ENCODE data around the gene SOX2. TPM values are rescaled to one million over a fixed set of nuclear protein-coding genes. Genes with fewer than 3 reads are reported as not detected.

Gene SOX2
- total and polyA plus RNA-seq, 10 donors: 0.02 to 0.54 (median 0.10) TPM; not detected in 5

DNA sequence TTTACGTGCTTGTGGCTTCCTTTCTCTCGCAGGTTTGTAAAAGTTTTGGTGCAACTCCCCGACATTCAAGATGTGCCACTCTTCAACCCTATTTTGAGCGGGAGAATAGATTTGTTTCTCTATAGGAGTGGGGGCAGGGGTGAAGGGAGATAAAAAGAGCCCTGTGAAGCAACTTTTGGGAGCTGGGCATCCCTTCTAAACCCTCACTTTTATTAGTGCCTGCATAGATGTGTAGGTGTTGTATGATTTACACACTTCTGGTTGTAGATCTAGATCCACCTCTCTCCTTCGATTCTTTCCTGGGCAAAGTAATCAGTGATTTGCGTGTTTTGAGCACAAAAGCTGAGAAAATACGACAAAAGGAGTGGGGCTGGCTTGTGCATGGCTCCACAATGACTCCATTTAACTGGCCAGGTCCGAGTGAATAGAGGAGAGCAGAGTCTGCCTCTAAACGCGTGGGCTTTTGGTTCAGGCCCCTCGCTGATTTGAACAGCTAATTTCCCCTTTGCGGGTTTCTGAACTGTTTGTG is 17.7 kb downstream of the SOX2 start:
- no peak overlapping the region for H3K4me3 ChIP-seq
- no peak for DNase-seq
- intact Hi-C loops (cut with DNase I; ENCODE audit: low total_unique reads): no loop called here
- H3K27ac ChIP-seq: no peak overlapping the region
- no peaks in the 10 kb centered on the region for H3K36me3 ChIP-seq
- H3K4me1 ChIP-seq: peaks cover 8 to 22% (median 18%) of the 10 kb centered on the region in 6 donors
- WGBS, 5 donors: 8 to 13% (median 9%) methylated on average over 12 of the region's 12 CpGs
- TF ChIP-seq POLR2AphosphoS5 (IDR thresholded peaks at IDR 0.05): no peak
- TF ChIP-seq POLR2A (IDR thresholded peaks at IDR 0.05): no peak
- TF ChIP-seq, protein P1, sequence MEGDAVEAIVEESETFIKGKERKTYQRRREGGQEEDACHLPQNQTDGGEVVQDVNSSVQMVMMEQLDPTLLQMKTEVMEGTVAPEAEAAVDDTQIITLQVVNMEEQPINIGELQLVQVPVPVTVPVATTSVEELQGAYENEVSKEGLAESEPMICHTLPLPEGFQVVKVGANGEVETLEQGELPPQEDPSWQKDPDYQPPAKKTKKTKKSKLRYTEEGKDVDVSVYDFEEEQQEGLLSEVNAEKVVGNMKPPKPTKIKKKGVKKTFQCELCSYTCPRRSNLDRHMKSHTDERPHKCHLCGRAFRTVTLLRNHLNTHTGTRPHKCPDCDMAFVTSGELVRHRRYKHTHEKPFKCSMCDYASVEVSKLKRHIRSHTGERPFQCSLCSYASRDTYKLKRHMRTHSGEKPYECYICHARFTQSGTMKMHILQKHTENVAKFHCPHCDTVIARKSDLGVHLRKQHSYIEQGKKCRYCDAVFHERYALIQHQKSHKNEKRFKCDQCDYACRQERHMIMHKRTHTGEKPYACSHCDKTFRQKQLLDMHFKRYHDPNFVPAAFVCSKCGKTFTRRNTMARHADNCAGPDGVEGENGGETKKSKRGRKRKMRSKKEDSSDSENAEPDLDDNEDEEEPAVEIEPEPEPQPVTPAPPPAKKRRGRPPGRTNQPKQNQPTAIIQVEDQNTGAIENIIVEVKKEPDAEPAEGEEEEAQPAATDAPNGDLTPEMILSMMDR (IDR thresholded peaks at IDR 0.05 in 8 of 11, conservative IDR thresholded peaks at IDR 0.05 in 3 of 11): no peak
- peaks cover 4 to 100% (median 69%) of the 10 kb centered on the region in 7 donors for H3K27me3 ChIP-seq (replicated peaks in 1 of 7)
- H3K9me3 ChIP-seq: peaks cover 0 to 8% (median 0%) of the 10 kb centered on the region in 8 donors

- intact Hi-C loops (cut with DNase I; ENCODE audit: low total_unique reads): no loop called here
- Histone ChIP-seq H3K9me3 (peaks cover 0 to 8% (median 0%) of the 10 kb centered on the region in 8 donors), H3K4me3 (no peak overlapping the region), H3K36me3 (no peaks in the 10 kb centered on the region), H3K4me1 (peaks cover 8 to 22% (median 18%) of the 10 kb centered on the region in 6 donors), H3K27ac (no peak overlapping the region), H3K27me3 (replicated peaks in 1 of 7) (peaks cover 4 to 98% (median 60%) of the 10 kb centered on the region in 7 donors)
- WGBS, 5 donors: 4 to 12% (median 10%) methylated on average over 5 of the region's 5 CpGs
- no peak for TF ChIP-seq POLR2A (IDR thresholded peaks at IDR 0.05)
- TF ChIP-seq POLR2AphosphoS5 (IDR thresholded peaks at IDR 0.05): no peak
- TF ChIP-seq, protein P1 (IDR thresholded peaks at IDR 0.05 in 8 of 11, conservative IDR thresholded peaks at IDR 0.05 in 3 of 11): no peak
- no peak for DNase-seq
These were observed 18.6 kb downstream of the SOX2 start for GRCh38 chr3:181730316-181730715.

GRCh38 chr3:181730934-181731333 is 19.2 kb downstream of the SOX2 start:
- WGBS, 5 donors: 50 to 63% (median 57%) methylated on average over 1 of the region's 1 CpG
- intact Hi-C loops (cut with DNase I; ENCODE audit: low total_unique reads): no loop called here
- Histone ChIP-seq H3K27ac (no peak overlapping the region), H3K27me3 (replicated peaks in 1 of 7) (peaks cover 4 to 93% (median 54%) of the 10 kb centered on the region in 7 donors), H3K9me3 (peaks cover 0 to 7% (median 0%) of the 10 kb centered on the region in 8 donors), H3K4me1 (peaks cover 8 to 19% (median 17%) of the 10 kb centered on the region in 6 donors), H3K36me3 (no peaks in the 10 kb centered on the region), H3K4me3 (no peak overlapping the region)
- DNase-seq: no peak
- no peak for TF ChIP-seq POLR2AphosphoS5 (IDR thresholded peaks at IDR 0.05)
- no peak for TF ChIP-seq POLR2A (IDR thresholded peaks at IDR 0.05)
- TF ChIP-seq, protein P1 (IDR thresholded peaks at IDR 0.05 in 8 of 11, conservative IDR thresholded peaks at IDR 0.05 in 3 of 11): no peak

GRCh38 chr3:181735911-181736310 is 24.2 kb downstream of the SOX2 start:
- Histone ChIP-seq H3K27ac (no peak overlapping the region), H3K27me3 (replicated peaks in 1 of 7) (peaks cover 0 to 49% (median 4%) of the 10 kb centered on the region in 7 donors), H3K36me3 (no peaks in the 10 kb centered on the region), H3K4me3 (no peak overlapping the region), H3K4me1 (no peaks in the 10 kb centered on the region), H3K9me3 (no peaks in the 10 kb centered on the region)
- intact Hi-C loops (cut with DNase I; ENCODE audit: low total_unique reads): no loop called here
- 69 to 79% (median 75%) methylated on average over 7 of the region's 7 CpGs for WGBS, 5 donors
- no peak for DNase-seq
- TF ChIP-seq POLR2AphosphoS5 (IDR thresholded peaks at IDR 0.05) (no peak), POLR2A (IDR thresholded peaks at IDR 0.05) (no peak)
- TF ChIP-seq, protein P1 (IDR thresholded peaks at IDR 0.05 in 8 of 11, conservative IDR thresholded peaks at IDR 0.05 in 3 of 11): no peak
